Neural crest cell (in vitro differentiated cells): ENCODE data around the gene FAM83C. TPM values are rescaled to one million over a fixed set of nuclear protein-coding genes. Genes with fewer than 3 reads are reported as not detected.

Source experiments
- DNase-seq: peaks from one replicate; pipeline ENCODE4 v3.0.0; 2021; ENCODE audit warnings: low read depth, mixed read lengths, low spot score
- H3K27ac Mint-ChIP-seq: one replicate; pipeline ENCODE4 v1.8.0; 2021; ENCODE audit warnings: mild to moderate bottlenecking, mixed read lengths; ENCODE audit not compliant: unreplicated experiment
- H3K27me3 Mint-ChIP-seq: 2 replicates; pipeline ENCODE4 v1.8.0; 2021; ENCODE audit warnings: low read depth, mild to moderate bottlenecking, mixed read lengths
- H3K36me3 Mint-ChIP-seq: 2 replicates; pipeline ENCODE4 v1.8.0; 2021; ENCODE audit warnings: low read depth, mild to moderate bottlenecking, mixed read lengths
- H3K4me1 Mint-ChIP-seq: 2 replicates; pipeline ENCODE4 v1.8.0; 2021; ENCODE audit warnings: mixed read lengths
- H3K4me3 Mint-ChIP-seq: one replicate; pipeline ENCODE4 v1.8.0; 2021; ENCODE audit warnings: mild to moderate bottlenecking, mixed read lengths
- H3K9me3 Mint-ChIP-seq: 2 replicates; pipeline ENCODE4 v1.8.0; 2021; ENCODE audit warnings: mixed read lengths
- total RNA-seq: library from RNA; stranded (reverse); gene quantifications from 2 replicates; pipeline ENCODE4 v1.2.1, GENCODE V29; 2021
- TF ChIP-seq, protein P1 (sequence below): fragments of 200-600 bp; sonication (generic); conservative IDR thresholded peaks from 2 replicates; pipeline ENCODE4 v1.5.0; 2021; ENCODE audit warnings: antibody characterized with exemption, mild to moderate bottlenecking

FAM83C gene
- total RNA-seq, 1 donor from 2014 or later: not detected

DNA sequence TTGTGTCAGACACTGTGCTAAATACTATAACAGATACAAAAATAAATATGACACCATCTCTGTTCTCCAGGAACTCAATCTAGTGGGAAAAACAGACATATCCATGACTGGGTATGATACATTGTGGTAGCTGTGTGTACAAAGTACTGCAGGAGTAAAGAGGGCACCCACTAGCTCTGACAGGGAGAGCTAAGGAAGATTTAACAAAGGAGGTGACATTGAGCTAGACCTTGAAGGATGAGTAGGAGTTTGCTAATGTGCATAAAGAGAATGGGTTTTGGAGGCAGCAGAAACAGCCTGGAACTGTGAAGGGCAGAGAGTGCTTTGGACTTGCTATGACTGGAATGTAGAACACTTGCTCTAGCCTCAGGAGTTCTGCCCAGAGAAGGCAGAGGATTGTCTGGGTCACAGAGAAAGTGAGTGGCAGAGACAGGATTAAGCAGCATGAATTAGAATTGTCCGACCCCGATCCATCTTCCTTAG is 51.4 kb downstream of the FAM83C start:
- no peak for DNase-seq
- Mint-ChIP-seq H3K27me3 (peaks cover 35% of the 10 kb centered on the region), H3K36me3 (no peaks in the 10 kb centered on the region), H3K27ac (no peak overlapping the region), H3K4me3 (no peak overlapping the region), H3K9me3 (no peaks in the 10 kb centered on the region), H3K4me1 (no peaks in the 10 kb centered on the region)
- TF ChIP-seq, protein P1, sequence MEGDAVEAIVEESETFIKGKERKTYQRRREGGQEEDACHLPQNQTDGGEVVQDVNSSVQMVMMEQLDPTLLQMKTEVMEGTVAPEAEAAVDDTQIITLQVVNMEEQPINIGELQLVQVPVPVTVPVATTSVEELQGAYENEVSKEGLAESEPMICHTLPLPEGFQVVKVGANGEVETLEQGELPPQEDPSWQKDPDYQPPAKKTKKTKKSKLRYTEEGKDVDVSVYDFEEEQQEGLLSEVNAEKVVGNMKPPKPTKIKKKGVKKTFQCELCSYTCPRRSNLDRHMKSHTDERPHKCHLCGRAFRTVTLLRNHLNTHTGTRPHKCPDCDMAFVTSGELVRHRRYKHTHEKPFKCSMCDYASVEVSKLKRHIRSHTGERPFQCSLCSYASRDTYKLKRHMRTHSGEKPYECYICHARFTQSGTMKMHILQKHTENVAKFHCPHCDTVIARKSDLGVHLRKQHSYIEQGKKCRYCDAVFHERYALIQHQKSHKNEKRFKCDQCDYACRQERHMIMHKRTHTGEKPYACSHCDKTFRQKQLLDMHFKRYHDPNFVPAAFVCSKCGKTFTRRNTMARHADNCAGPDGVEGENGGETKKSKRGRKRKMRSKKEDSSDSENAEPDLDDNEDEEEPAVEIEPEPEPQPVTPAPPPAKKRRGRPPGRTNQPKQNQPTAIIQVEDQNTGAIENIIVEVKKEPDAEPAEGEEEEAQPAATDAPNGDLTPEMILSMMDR: no peak

DNA sequence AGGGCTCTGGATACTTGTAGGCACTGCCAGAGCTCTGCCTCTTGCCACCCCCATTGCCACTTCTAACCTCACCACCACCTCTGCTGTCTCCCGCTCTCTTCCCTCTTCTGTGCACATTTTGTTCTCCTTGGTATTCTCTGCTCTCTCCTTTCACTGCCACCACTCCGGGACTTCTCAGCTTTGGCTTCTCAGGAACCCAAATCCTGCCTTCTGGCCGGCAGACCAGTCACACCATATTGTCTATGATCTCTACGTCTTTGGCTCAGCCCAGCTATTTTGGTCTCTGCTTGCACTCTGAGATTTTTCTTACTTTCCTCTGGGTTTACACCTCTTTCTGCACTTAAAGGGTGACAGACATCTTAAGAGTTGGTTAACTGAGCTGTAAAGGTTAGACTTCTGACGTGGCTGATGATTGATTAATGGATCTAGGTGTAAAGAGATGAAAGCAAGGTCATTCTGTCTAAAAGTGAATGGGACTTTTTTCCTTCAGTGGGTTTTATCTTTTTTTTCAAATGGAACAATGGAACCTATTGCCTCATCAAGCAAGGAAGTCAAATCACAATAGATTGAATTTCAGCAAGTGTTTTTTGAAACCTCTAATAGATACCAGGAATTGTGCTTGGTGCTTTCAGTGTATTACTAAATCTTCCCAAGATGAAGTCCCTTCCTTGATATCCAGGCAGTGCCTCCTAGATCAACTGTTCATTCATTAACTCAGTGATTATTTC is 52.0 kb downstream of the FAM83C start:
- no peaks in the 10 kb centered on the region for H3K9me3 Mint-ChIP-seq
- no peak overlapping the region for H3K4me3 Mint-ChIP-seq
- TF ChIP-seq, protein P1: no peak
- H3K36me3 Mint-ChIP-seq: no peaks in the 10 kb centered on the region
- DNase-seq: no peak
- H3K27me3 Mint-ChIP-seq: peaks cover 35% of the 10 kb centered on the region
- H3K4me1 Mint-ChIP-seq: no peaks in the 10 kb centered on the region
- H3K27ac Mint-ChIP-seq: no peak overlapping the region

DNA sequence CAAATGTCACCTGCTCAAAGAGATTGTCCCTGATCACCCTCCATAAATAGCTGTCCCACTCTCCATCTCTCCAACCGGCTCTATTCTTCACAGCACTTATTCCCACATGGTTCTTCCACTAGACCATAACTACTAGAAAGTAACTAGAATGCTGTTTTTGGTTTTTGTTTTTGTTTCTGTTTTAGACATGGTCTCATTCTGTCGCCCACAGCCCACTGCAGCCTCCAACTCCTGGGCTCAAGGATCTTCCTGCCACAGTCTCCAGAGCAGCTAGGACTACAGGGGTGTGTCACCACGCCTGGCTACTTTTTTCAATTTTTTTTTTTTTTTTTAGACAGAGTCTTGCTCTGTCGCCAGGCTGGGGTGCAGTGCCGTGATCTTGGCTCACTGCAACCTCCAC is 53.5 kb downstream of the FAM83C start:
- no peaks in the 10 kb centered on the region for H3K36me3 Mint-ChIP-seq
- no peak overlapping the region for H3K4me3 Mint-ChIP-seq
- H3K9me3 Mint-ChIP-seq: no peaks in the 10 kb centered on the region
- H3K27ac Mint-ChIP-seq: no peak overlapping the region
- H3K27me3 Mint-ChIP-seq: peaks cover 37% of the 10 kb centered on the region
- H3K4me1 Mint-ChIP-seq: no peaks in the 10 kb centered on the region
- TF ChIP-seq, protein P1: no peak
- no peak for DNase-seq

DNA sequence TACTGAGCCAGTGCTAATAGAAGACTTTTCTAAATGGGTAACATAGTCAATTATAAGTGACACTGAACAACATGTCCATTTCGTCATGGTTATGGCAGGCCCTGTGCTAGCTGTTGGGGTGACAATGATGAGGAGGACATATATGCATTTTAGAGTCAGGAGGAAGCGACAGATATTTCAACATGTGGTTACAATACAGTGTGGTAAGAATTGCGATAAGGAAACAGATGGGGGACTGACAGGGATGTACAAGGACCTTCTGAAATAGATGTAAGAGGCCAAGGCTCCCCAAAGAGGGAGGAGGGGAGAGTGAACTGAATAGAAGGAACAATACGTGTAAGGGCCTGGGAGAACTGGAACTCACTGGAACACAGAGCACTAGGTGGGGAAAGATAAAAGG is 54.1 kb downstream of the FAM83C start:
- Mint-ChIP-seq H3K4me3 (no peak overlapping the region), H3K9me3 (no peaks in the 10 kb centered on the region), H3K36me3 (no peaks in the 10 kb centered on the region), H3K27me3 (peaks cover 32% of the 10 kb centered on the region), H3K27ac (no peak overlapping the region), H3K4me1 (no peaks in the 10 kb centered on the region)
- TF ChIP-seq, protein P1: no peak
- DNase-seq: no peak

DNA sequence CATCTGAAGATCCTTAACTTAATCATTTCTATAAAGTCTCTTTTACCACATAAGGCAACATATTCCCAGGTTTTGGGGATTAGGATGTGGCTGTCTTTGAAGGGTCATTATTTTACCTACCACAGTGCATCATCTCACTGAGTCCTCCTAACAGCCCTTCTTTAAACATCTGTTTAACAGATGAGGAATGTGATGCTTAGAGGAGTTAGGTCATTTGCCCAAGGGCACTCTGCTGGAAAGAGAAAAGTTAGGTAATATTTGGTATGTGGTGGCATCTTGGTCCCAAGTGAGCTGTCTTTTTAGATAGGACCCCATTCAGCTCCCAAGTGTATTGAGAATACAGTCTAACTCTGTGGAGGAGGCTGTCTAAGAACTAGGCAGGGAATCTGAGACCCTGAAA is 54.7 kb downstream of the FAM83C start:
- no peaks in the 10 kb centered on the region for H3K36me3 Mint-ChIP-seq
- no peaks in the 10 kb centered on the region for H3K4me1 Mint-ChIP-seq
- H3K27ac Mint-ChIP-seq: no peak overlapping the region
- TF ChIP-seq, protein P1: no peak
- H3K27me3 Mint-ChIP-seq: peaks cover 32% of the 10 kb centered on the region
- H3K4me3 Mint-ChIP-seq: no peak overlapping the region
- H3K9me3 Mint-ChIP-seq: no peaks in the 10 kb centered on the region
- no peak for DNase-seq
